Trophoblast cell (in vitro differentiated cells and primary cell): ENCODE results near the gene PEX14.

Experiments used
- DNase-seq, 2 donors: peaks; one replicate each; pipeline ENCODE4 v3.0.0-alpha.2; 2016
- H2AFZ ChIP-seq: 2 replicates; pipeline ENCODE4 v1.6.1; 2013; ENCODE audit warnings: low read length, moderate library complexity, mild to moderate bottlenecking; ENCODE audit not compliant: insufficient read depth, poor library complexity
- H2AK5ac ChIP-seq: 2 replicates; pipeline ENCODE4 v1.6.1; 2013; ENCODE audit warnings: mild to moderate bottlenecking, low read length
- H2BK120ac ChIP-seq: 2 replicates; pipeline ENCODE4 v1.6.1; 2013; ENCODE audit warnings: low read length, mild to moderate bottlenecking, moderate library complexity; ENCODE audit not compliant: insufficient read depth, poor library complexity
- H2BK12ac ChIP-seq: 2 replicates; pipeline ENCODE4 v1.6.1; 2013; ENCODE audit warnings: mild to moderate bottlenecking, low read length, moderate library complexity
- H2BK5ac ChIP-seq: 2 replicates; pipeline ENCODE4 v1.6.1; 2013; ENCODE audit warnings: low read length, low read depth, moderate library complexity, mild to moderate bottlenecking; ENCODE audit not compliant: poor library complexity
- H3K14ac ChIP-seq: 2 replicates; pipeline ENCODE4 v1.6.1; 2013; ENCODE audit warnings: mild to moderate bottlenecking, low read length
- H3K18ac ChIP-seq: 2 replicates; pipeline ENCODE4 v1.6.1; 2013; ENCODE audit warnings: mild to moderate bottlenecking, low read length
- H3K23ac ChIP-seq: 2 replicates; pipeline ENCODE4 v1.6.1; 2013; ENCODE audit warnings: low read length
- H3K27ac ChIP-seq: 2 replicates; pipeline ENCODE4 v1.5.1; 2013; ENCODE audit warnings: low read depth, mild to moderate bottlenecking, inconsistent platforms, low read length, moderate library complexity
- H3K27me3 ChIP-seq: 2 replicates; pipeline ENCODE4 v1.6.1; 2013; ENCODE audit warnings: inconsistent platforms, mild to moderate bottlenecking, low read length, moderate library complexity; ENCODE audit not compliant: insufficient read depth
- H3K36me3 ChIP-seq, 2 experiments: 1 replicate in 1 of 2; 2 replicates in 1 of 2; pipeline ENCODE4 v1.6.1; 2013; ENCODE audit warnings: low read length in 2 of 2, mild to moderate bottlenecking in 2 of 2, moderate library complexity in 1 of 2; ENCODE audit not compliant: insufficient read depth in 2 of 2, control insufficient read depth in 1 of 2
- H3K4ac ChIP-seq: 2 replicates; pipeline ENCODE4 v1.6.1; 2013; ENCODE audit warnings: low read depth, mild to moderate bottlenecking, low read length, moderate library complexity
- H3K4me1 ChIP-seq, 2 experiments: 1 replicate in 1 of 2; 2 replicates in 1 of 2; pipeline ENCODE4 v1.6.1; 2013; ENCODE audit warnings: low read length in 2 of 2, mild to moderate bottlenecking in 2 of 2, moderate library complexity in 1 of 2; ENCODE audit not compliant: insufficient read depth in 2 of 2, control insufficient read depth in 1 of 2
- H3K4me2 ChIP-seq: 2 replicates; pipeline ENCODE4 v1.6.1; 2013; ENCODE audit warnings: inconsistent platforms, mild to moderate bottlenecking, low read length, moderate library complexity
- H3K4me3 ChIP-seq: 2 replicates; pipeline ENCODE4 v1.5.1; 2013; ENCODE audit warnings: mild to moderate bottlenecking, low read depth, low read length, inconsistent platforms
- H3K79me1 ChIP-seq: one replicate; pipeline ENCODE4 v1.6.1; 2013; ENCODE audit warnings: low read length
- H3K79me2 ChIP-seq: 2 replicates; pipeline ENCODE4 v1.6.1; 2013; ENCODE audit warnings: low read length, mild to moderate bottlenecking; ENCODE audit not compliant: control insufficient read depth, insufficient read depth, poor library complexity
- H3K9ac ChIP-seq: 2 replicates; pipeline ENCODE4 v1.6.1; 2013; ENCODE audit warnings: mild to moderate bottlenecking, low read length
- H3K9me3 ChIP-seq: 2 replicates; pipeline ENCODE4 v1.6.1; 2013; ENCODE audit warnings: low read depth, mild to moderate bottlenecking, control low read depth, inconsistent platforms, low read length; ENCODE audit not compliant: insufficient read depth
- H4K12ac ChIP-seq: 2 replicates; pipeline ENCODE4 v1.6.1; 2013; ENCODE audit warnings: low read depth, mild to moderate bottlenecking, low read length, moderate library complexity
- H4K8ac ChIP-seq: 2 replicates; pipeline ENCODE4 v1.6.1; 2013; ENCODE audit warnings: low read depth, mild to moderate bottlenecking, low read length, moderate library complexity
- H4K91ac ChIP-seq: one replicate; pipeline ENCODE4 v1.6.1; 2013; ENCODE audit warnings: low read depth, mild to moderate bottlenecking, low read length, moderate library complexity
- WGBS: extraction: QIAGEN DNeasy Blood & Tissue Kit; methylation state at CpG from one replicate; pipeline ENCODE4 v1.1.7; 2013; ENCODE audit warnings: missing lambda C conversion rate; ENCODE audit not compliant: insufficient read length, insufficient coverage; ENCODE audit errors: extremely low coverage; 5-methylcytosine and 5-hydroxymethylcytosine counted together

The PEX14 gene

DNA sequence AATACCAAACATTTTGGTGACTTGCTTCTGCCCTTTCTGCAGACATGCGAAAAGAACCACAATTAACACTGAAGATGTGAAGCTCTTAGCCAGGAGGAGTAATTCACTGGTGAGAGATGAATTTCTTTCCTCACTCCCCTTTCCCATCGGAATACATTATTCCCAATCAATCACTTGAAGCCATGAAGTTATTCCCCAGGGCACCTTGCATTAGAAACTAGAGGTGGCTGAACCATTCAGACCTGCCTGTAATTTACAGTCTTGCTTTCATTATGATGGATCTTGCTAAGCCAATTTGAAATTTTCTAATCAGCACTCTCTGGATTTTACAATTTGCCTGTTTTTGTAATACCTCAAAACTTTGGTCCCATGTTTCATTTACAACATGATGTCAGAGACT lies 34.4 kb upstream of the PEX14 start:
- H2AFZ ChIP-seq: no peak overlapping the region
- H4K91ac ChIP-seq: no peak overlapping the region
- H3K27me3 ChIP-seq: no peaks in the 10 kb centered on the region
- no peak overlapping the region for H3K27ac ChIP-seq
- H3K14ac ChIP-seq: no peak overlapping the region
- H3K36me3 ChIP-seq: peaks cover 0 to 2% of the 10 kb centered on the region in 2 experiments
- no peak for DNase-seq
- no peak overlapping the region for H2BK120ac ChIP-seq
- no peaks in the 10 kb centered on the region for H3K79me1 ChIP-seq
- no peak overlapping the region for H3K4me2 ChIP-seq
- no peak overlapping the region for H2AK5ac ChIP-seq
- peaks cover 3 to 4% of the 10 kb centered on the region in 2 experiments for H3K4me1 ChIP-seq
- no peak overlapping the region for H2BK12ac ChIP-seq
- H3K79me2 ChIP-seq: no peaks in the 10 kb centered on the region
- H4K12ac ChIP-seq: no peak overlapping the region
- no peak overlapping the region for H4K8ac ChIP-seq
- no peak overlapping the region for H2BK5ac ChIP-seq
- no peak overlapping the region for H3K4ac ChIP-seq
- no peak overlapping the region for H3K18ac ChIP-seq
- H3K4me3 ChIP-seq: no peak overlapping the region
- no peaks in the 10 kb centered on the region for H3K9me3 ChIP-seq
- H3K23ac ChIP-seq: no peak overlapping the region
- no CpG with 5 or more reads among the region's 2 CpGs for WGBS
- no peak overlapping the region for H3K9ac ChIP-seq

DNA sequence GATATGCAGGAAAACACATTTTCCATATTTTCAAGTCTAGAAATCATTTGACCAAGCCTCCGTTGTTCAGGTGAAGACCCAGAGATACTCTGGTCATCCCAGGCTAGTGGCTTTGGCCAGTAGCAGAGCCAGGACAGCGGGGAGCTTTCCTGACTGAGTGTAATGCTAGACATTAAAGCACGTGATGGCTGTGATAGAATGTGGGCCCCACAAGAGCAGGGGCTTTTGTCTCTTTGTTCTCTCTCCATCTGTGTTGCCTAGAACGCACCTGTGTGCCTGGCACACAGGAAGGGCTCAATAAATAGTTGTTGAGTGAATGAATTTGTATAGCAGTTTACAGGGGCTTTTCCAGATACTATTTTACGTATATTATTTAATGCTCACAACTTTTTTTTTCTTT lies 34.0 kb upstream of the PEX14 start:
- H3K27me3 ChIP-seq: no peaks in the 10 kb centered on the region
- no peaks in the 10 kb centered on the region for H3K9me3 ChIP-seq
- no peak overlapping the region for H4K8ac ChIP-seq
- H3K18ac ChIP-seq: no peak overlapping the region
- WGBS: no CpG with 5 or more reads among the region's 5 CpGs
- H3K4ac ChIP-seq: no peak overlapping the region
- no peak overlapping the region for H2BK120ac ChIP-seq
- H3K27ac ChIP-seq: no peak overlapping the region
- no peak overlapping the region for H3K14ac ChIP-seq
- H3K4me2 ChIP-seq: no peak overlapping the region
- no peak overlapping the region for H3K23ac ChIP-seq
- no peak overlapping the region for H4K91ac ChIP-seq
- DNase-seq: no peak
- no peak overlapping the region for H3K4me3 ChIP-seq
- peaks cover 3 to 4% of the 10 kb centered on the region in 2 experiments for H3K4me1 ChIP-seq
- H3K36me3 ChIP-seq: peaks cover 0 to 2% of the 10 kb centered on the region in 2 experiments
- H3K79me1 ChIP-seq: no peaks in the 10 kb centered on the region
- no peak overlapping the region for H3K9ac ChIP-seq
- no peak overlapping the region for H2AK5ac ChIP-seq
- H3K79me2 ChIP-seq: no peaks in the 10 kb centered on the region
- H4K12ac ChIP-seq: no peak overlapping the region
- H2AFZ ChIP-seq: no peak overlapping the region
- H2BK12ac ChIP-seq: no peak overlapping the region
- no peak overlapping the region for H2BK5ac ChIP-seq

DNA sequence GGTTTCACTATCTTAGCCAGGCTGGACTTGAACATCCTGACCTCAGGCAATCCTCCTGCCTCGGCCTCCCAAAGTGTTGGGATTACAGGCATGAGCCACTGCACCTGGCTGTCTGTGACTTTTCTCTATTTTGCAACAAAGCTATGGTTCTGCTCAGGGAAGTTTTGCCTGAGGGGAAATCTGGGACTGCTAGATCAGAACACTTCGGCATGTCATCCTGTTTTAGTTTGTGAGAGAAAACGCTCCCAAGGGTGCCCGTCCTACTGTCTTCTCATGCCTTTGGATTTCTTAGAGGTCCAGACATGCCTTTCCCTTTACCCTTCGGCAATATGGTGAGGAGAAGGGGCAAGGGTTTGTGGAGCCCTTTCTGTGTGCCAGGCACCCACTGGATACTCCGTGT lies 30.5 kb upstream of the PEX14 start:
- H3K4me1 ChIP-seq: no peaks in the 10 kb centered on the region
- no peaks in the 10 kb centered on the region for H3K79me1 ChIP-seq
- H2BK12ac ChIP-seq: no peak overlapping the region
- no peak overlapping the region for H3K9ac ChIP-seq
- no peak overlapping the region for H3K27ac ChIP-seq
- H3K4me2 ChIP-seq: no peak overlapping the region
- no peak overlapping the region for H3K4ac ChIP-seq
- H2BK5ac ChIP-seq: no peak overlapping the region
- no peak overlapping the region for H2BK120ac ChIP-seq
- no peak overlapping the region for H4K12ac ChIP-seq
- peaks cover 0 to 2% of the 10 kb centered on the region in 2 experiments for H3K36me3 ChIP-seq
- DNase-seq: peak; percentile 96 to 99
- no peak overlapping the region for H4K91ac ChIP-seq
- no peaks in the 10 kb centered on the region for H3K79me2 ChIP-seq
- H4K8ac ChIP-seq: no peak overlapping the region
- no peak overlapping the region for H2AK5ac ChIP-seq
- no peak overlapping the region for H3K14ac ChIP-seq
- H3K4me3 ChIP-seq: no peak overlapping the region
- no peak overlapping the region for H2AFZ ChIP-seq
- no peak overlapping the region for H3K23ac ChIP-seq
- H3K18ac ChIP-seq: no peak overlapping the region
- H3K27me3 ChIP-seq: no peaks in the 10 kb centered on the region
- no peaks in the 10 kb centered on the region for H3K9me3 ChIP-seq
- no CpG with 5 or more reads among the region's 6 CpGs for WGBS

DNA sequence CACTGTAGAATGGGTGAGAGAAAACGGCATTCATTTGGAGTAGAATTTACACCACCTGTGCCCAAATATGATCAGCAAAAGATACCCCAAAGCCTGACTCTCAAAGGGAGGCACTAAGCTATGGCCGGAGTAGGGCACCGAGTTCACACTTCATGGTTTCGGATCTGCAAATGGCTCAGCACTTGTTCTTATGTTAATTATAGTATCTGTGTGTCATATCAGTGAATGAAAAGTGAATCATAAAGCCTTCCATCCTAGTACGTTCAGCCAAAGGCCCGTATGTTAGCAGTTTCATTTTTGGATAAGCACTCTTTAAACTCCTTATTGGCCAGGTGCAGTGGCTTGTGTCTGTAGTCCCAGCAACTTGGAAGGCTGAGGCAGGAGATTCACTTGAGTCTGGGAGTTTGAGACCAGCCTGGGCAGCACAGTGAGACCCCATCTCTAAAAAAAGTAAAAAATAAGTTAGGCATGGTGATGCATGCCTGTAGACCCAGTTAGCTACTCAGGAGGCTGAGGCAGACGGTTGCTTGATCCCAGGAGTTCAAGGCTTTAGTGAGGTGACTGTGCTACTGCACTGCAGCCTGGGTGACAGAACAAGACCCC lies 29.9 kb upstream of the PEX14 start:
- Histone ChIP-seq H3K4me1 (no peaks in the 10 kb centered on the region), H2AK5ac (no peak overlapping the region), H3K23ac (no peak overlapping the region), H3K27me3 (no peaks in the 10 kb centered on the region), H3K18ac (no peak overlapping the region), H3K79me1 (no peaks in the 10 kb centered on the region), H4K12ac (no peak overlapping the region), H3K36me3 (peaks cover 0 to 2% of the 10 kb centered on the region in 2 experiments), H3K9ac (no peak overlapping the region), H2AFZ (no peak overlapping the region), H4K91ac (no peak overlapping the region), H3K14ac (no peak overlapping the region), H4K8ac (no peak overlapping the region), H3K79me2 (no peaks in the 10 kb centered on the region), H2BK12ac (no peak overlapping the region), H3K27ac (no peak overlapping the region), H3K4me2 (no peak overlapping the region), H2BK120ac (no peak overlapping the region), H3K4me3 (no peak overlapping the region), H2BK5ac (no peak overlapping the region), H3K4ac (no peak overlapping the region), H3K9me3 (no peaks in the 10 kb centered on the region)
- DNase-seq: peak; percentile 36 to 73
- no CpG with 5 or more reads among the region's 7 CpGs for WGBS
